BE2C (cell line): Measurements from ENCODE around the gene ERH.

ENCODE experiments used
- DNase-seq: peaks from one replicate; pipeline ENCODE4 v3.0.0-alpha.2; 2020
- H3K27me3 ChIP-seq: fragments of 250-450 bp; sonication (Bioruptor Pico); 2 replicates; pipeline ENCODE4 v1.5.1; 2020; ENCODE audit warnings: mild to moderate bottlenecking
- H3K36me3 ChIP-seq: fragments of 250-450 bp; sonication (Bioruptor Pico); 2 replicates; pipeline ENCODE4 v1.5.1; 2020; ENCODE audit warnings: mild to moderate bottlenecking
- H3K4me1 ChIP-seq: fragments of 250-450 bp; sonication (Bioruptor Pico); 2 replicates; pipeline ENCODE4 v1.5.1; 2020
- H3K4me3 ChIP-seq: 2 replicates; pipeline ENCODE4 v1.5.1; 2011; ENCODE audit warnings: low read depth, low read length
- H3K9me3 ChIP-seq: fragments of 250-450 bp; sonication (Bioruptor Pico); 2 replicates; pipeline ENCODE4 v1.5.1; 2020
- TF ChIP-seq, protein P1 (sequence below): IDR thresholded peaks from 2 replicates; pipeline ENCODE4 v1.5.1; 2012; ENCODE audit warnings: mild to moderate bottlenecking, low read depth, low read length

ERH gene

DNA sequence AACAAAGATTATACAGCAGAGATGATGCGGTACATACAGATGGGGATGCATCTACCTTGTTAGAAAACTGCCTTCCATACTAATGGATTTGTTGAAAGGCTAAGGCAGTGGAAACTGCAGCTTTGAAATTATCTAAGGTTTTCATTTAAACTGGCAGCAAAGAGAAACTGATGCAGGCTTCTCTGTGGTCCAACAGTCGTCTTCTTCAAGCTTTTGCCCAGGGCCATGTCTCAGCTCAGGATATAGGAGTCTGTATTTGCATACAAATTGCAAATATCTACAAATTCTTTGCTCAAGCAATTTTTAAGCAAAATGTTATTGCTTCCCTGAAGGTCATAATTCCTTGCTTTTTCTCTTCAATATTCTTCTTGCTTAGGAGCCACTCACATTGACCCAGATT is 33.7 kb downstream of the ERH start:
- no peaks in the 10 kb centered on the region for H3K9me3 ChIP-seq
- H3K4me1 ChIP-seq, result peaks cover 5% of the 10 kb centered on the region; the same call in 1 of the 2 replicates
- H3K4me3 ChIP-seq, result no peak overlapping the region
- H3K36me3 ChIP-seq, result no peaks in the 10 kb centered on the region; the same call in 1 of the 2 replicates
- no peak for DNase-seq
- TF ChIP-seq, protein P1, sequence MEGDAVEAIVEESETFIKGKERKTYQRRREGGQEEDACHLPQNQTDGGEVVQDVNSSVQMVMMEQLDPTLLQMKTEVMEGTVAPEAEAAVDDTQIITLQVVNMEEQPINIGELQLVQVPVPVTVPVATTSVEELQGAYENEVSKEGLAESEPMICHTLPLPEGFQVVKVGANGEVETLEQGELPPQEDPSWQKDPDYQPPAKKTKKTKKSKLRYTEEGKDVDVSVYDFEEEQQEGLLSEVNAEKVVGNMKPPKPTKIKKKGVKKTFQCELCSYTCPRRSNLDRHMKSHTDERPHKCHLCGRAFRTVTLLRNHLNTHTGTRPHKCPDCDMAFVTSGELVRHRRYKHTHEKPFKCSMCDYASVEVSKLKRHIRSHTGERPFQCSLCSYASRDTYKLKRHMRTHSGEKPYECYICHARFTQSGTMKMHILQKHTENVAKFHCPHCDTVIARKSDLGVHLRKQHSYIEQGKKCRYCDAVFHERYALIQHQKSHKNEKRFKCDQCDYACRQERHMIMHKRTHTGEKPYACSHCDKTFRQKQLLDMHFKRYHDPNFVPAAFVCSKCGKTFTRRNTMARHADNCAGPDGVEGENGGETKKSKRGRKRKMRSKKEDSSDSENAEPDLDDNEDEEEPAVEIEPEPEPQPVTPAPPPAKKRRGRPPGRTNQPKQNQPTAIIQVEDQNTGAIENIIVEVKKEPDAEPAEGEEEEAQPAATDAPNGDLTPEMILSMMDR, result no peak
- no peaks in the 10 kb centered on the region for H3K27me3 ChIP-seq

DNA sequence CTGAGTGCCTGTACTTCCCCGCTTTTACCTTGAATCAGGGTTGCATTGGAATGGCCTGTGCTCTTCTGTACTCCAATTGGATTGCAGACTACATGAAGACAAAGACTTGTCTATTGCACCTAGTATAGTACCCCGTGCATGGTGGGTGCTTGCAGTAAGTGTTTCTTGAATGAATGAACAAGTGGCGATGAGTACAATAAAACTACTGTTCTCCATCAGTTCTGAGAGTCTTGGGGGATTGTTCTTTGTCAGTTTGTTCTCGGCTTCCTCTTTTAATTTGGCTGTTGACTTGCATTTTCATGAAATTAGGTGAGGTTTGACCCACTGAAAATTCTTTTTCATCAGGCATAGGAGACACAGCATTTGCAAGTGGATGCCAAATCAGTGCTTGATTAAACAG is 34.1 kb downstream of the ERH start:
- no peaks in the 10 kb centered on the region for H3K27me3 ChIP-seq
- no peak for DNase-seq
- H3K9me3 ChIP-seq, result no peaks in the 10 kb centered on the region
- TF ChIP-seq, protein P1, result no peak
- H3K4me1 ChIP-seq, result peaks cover 5% of the 10 kb centered on the region; the same call in 1 of the 2 replicates
- H3K4me3 ChIP-seq, result no peak overlapping the region
- H3K36me3 ChIP-seq, result no peaks in the 10 kb centered on the region; the same call in 1 of the 2 replicates

DNA sequence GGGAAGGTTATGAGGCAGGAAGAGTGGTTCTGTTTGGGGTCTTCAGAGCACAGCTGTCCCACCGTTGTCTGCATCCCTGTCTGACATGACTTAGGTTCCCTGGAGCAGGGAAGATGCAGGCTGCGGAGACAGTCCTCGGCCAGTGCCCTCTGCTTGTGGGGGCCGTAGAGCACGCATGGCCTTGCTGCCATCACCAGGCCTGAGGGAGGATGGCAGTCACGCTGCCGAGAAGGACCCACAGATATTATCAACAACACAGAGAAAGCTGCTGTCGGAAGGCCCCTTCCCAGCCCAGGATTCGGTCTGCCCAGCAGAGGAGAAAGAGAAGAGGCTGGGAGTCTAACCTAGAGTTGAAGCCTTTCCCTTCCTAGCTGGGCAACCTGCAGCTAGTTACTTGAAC is 35.0 kb downstream of the ERH start:
- DNase-seq, result peak; percentile 67
- TF ChIP-seq, protein P1, result peak; percentile 57
- H3K4me1 ChIP-seq, result peaks cover 5% of the 10 kb centered on the region; the same call in 1 of the 2 replicates
- H3K9me3 ChIP-seq, result no peaks in the 10 kb centered on the region
- H3K36me3 ChIP-seq, result no peaks in the 10 kb centered on the region; the same call in 1 of the 2 replicates
- H3K4me3 ChIP-seq, result no peak overlapping the region
- H3K27me3 ChIP-seq, result no peaks in the 10 kb centered on the region

DNA sequence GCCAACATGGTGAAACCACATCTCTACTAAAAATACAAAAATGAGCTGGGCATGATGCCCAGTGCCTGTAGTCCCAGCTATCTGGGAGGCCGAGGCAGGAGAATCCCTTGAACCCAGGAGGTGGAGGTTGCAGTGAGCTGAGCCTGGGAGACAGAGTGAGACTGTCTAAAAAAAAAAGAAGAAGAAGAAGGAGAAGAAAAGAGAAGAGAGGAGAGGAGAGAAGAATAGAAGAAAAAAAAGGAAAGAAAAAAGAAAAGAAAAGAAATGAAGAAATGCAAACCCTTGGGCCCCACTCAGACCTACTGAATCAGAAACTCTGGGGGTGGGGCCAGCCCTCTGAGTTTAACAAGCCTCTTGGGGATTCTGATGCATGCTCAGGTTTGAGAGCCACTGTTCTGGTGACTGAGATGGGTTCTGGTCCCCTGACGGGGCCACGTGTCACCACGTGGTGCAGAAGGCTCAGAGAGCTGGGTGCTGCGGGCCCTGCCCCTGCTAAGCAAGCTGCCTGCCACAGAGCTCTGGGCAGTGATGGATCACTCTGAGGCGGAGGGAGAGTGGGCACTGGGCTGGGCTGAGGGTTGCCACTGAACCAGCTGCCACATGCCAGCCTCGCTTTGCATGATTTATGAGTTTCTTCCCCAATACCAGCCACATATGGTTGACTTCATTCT is 37.5 kb downstream of the ERH start:
- TF ChIP-seq, protein P1, result no peak
- H3K4me3 ChIP-seq, result no peak overlapping the region
- H3K4me1 ChIP-seq, result peaks cover 5% of the 10 kb centered on the region; the same call in 1 of the 2 replicates
- no peaks in the 10 kb centered on the region for H3K9me3 ChIP-seq
- no peaks in the 10 kb centered on the region; the same call in 1 of the 2 replicates for H3K36me3 ChIP-seq
- DNase-seq, result peak; percentile 25
- H3K27me3 ChIP-seq, result no peaks in the 10 kb centered on the region

DNA sequence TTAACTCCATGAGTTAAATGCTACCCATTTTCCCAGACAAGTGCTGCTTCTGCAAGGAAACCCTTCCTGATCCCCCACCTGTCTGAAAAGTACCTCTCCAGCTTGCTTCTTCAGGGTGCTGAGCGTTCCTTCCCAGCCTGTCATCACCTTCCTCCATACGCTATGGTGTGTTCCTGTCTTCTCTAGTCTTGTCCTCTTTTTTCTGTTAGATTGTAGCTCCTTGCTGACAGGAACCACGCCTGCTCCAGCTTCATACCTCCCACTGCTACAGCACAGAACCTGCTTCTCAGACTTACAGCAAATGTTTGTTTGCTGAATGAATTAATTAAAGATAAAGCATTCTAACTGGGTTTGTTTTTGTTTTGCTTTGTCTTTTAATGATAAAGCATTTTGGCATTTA is 39.1 kb downstream of the ERH start:
- peaks cover 5% of the 10 kb centered on the region; the same call in 1 of the 2 replicates for H3K4me1 ChIP-seq
- no peaks in the 10 kb centered on the region for H3K9me3 ChIP-seq
- H3K36me3 ChIP-seq, result no peaks in the 10 kb centered on the region; the same call in 1 of the 2 replicates
- TF ChIP-seq, protein P1, result no peak
- no peaks in the 10 kb centered on the region for H3K27me3 ChIP-seq
- H3K4me3 ChIP-seq, result no peak overlapping the region
- DNase-seq, result no peak
